Sciatic nerve (tissue), 2 donors: ENCODE data around the gene HEATR5A. TPM values are rescaled to one million over a fixed set of nuclear protein-coding genes. Genes with fewer than 3 reads are reported as not detected.
"Not testable (repeated sequence)": the region's sequence is repeated elsewhere in the genome, so short reads cannot be mapped to it uniquely, and the experiment has no call there.

ENCODE experiments used
- ATAC-seq: fragments of 200-7000 bp; cut with Tn5 transposase; one replicate; pipeline ENCODE4 v1.9.1; 2020; ENCODE audit warnings: mild to moderate bottlenecking, moderate library complexity
- DNase-seq: peaks from one replicate; pipeline ENCODE4 v3.0.0-alpha.2; 2020; ENCODE audit warnings: low spot score
- intact Hi-C: fragments of 100-400 bp; cut with DNase I; formaldehyde crosslinking; loops from one replicate; pipeline ENCODE4 v1.14.2; 2022
- total RNA-seq: library from RNA; stranded (reverse); fragmentation: NEBNext Ultra II Directional; extraction: Animal tissue kit (Norgen Biotek cat#: 25700); gene quantifications from one replicate; pipeline ENCODE4 v1.2.1, GENCODE V29; 2021
- donor health status: DM: no; HTN: no; CAD: no.
- donor health status: DM: no; HTN: no; CAD: no.

Gene HEATR5A
- total RNA-seq, 1 donor from 2014 or later, result 65.1 TPM

GRCh38 chr14:31297701-31298344 is 122.5 kb downstream of the HEATR5A start:
- intact Hi-C loops, result no loop called here
- ATAC-seq (peak; percentile 17), DNase-seq (no peak)

- ATAC-seq (no peak), DNase-seq (no peak)
- intact Hi-C loops, result no loop called here
These were observed 123.2 kb downstream of the HEATR5A start for GRCh38 chr14:31297112-31297511.

- DNase-seq, result no peak
- ATAC-seq, result no peak
- intact Hi-C loops, result no loop called here
These were observed 125.5 kb downstream of the HEATR5A start for GRCh38 chr14:31294746-31295405.

- no peak for DNase-seq
- intact Hi-C loops, result no loop called here
These were observed 127.3 kb downstream of the HEATR5A start for GRCh38 chr14:31292937-31293616.

GRCh38 chr14:31291210-31291609 is 129.1 kb downstream of the HEATR5A start:
- DNase-seq, result no peak
- ATAC-seq, result no peak
- intact Hi-C loops, result no loop called here

More at GRCh38 chr14:31292937-31293616, 127.3 kb downstream of the HEATR5A start:
- no peak for ATAC-seq

- DNase-seq, result no peak
- ATAC-seq, result no peak
- intact Hi-C loops, result no loop called here
These were observed 132.9 kb downstream of the HEATR5A start for GRCh38 chr14:31287294-31287972.

- DNase-seq (no peak), ATAC-seq (no peak)
- intact Hi-C loops, result no loop called here
These were observed 133.7 kb downstream of the HEATR5A start for GRCh38 chr14:31286456-31287293.

- ATAC-seq (peak; percentile 32), DNase-seq (no peak)
- intact Hi-C loops, result no loop called here
These were observed 136.6 kb downstream of the HEATR5A start for GRCh38 chr14:31283578-31284252.

- intact Hi-C loops, result no loop called here
- no peak for ATAC-seq
- no peak for DNase-seq
These were observed 137.2 kb downstream of the HEATR5A start for GRCh38 chr14:31283153-31283552.

- ATAC-seq (no peak), DNase-seq (no peak)
- intact Hi-C loops, result no loop called here
These were observed 139.5 kb downstream of the HEATR5A start for GRCh38 chr14:31280871-31281220.

- ATAC-seq (no peak), DNase-seq (no peak)
- intact Hi-C loops, result no loop called here
These were observed 140.0 kb downstream of the HEATR5A start for GRCh38 chr14:31280132-31280870.

GRCh38 chr14:31278883-31279282 is 141.5 kb downstream of the HEATR5A start:
- no peak for DNase-seq
- intact Hi-C loops, result no loop called here
- no peak for ATAC-seq

GRCh38 chr14:31277085-31277484 is 143.3 kb downstream of the HEATR5A start:
- ATAC-seq, result no peak
- intact Hi-C loops, result no loop called here

GRCh38 chr14:31276417-31276816 is 143.9 kb downstream of the HEATR5A start:
- intact Hi-C loops, DNase-seq, ATAC-seq: not testable (repeated sequence)

More at GRCh38 chr14:31277085-31277484, 143.3 kb downstream of the HEATR5A start:
- DNase-seq, result no peak

GRCh38 chr14:31275731-31276130 is 144.6 kb downstream of the HEATR5A start:
- ATAC-seq (no peak), DNase-seq (no peak)
- intact Hi-C loops, result no loop called here

- no peak for DNase-seq
- intact Hi-C loops, result no loop called here
- no peak for ATAC-seq
These were observed 148.7 kb downstream of the HEATR5A start for GRCh38 chr14:31271648-31272047.

GRCh38 chr14:31270196-31270772 is 150.1 kb downstream of the HEATR5A start:
- ATAC-seq (no peak), DNase-seq (no peak)
- intact Hi-C loops, result no loop called here
